ENCODE data around the gene MSL3B.

DNA sequence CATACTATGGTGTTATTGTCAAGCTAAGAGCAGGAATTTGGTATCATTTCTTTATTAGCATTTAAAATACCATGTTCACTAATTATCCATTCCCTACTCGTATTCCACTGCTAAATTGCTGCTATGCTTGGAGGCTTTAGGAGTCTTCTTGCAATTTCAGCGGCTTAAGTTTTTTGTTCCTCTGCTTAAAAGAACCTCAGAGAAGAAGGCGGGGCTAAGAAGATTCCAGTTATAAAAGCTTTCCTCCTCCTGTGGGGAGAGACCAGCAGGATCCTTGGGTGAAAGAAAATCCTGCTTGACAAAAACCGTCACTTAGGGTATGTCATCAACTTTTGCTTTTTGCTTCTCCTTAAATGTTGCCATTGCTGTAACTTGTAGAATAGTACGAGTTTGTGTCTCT lies 48.9 kb upstream of the MSL3B start, which contains the start of gene TRPM8:
- TF ChIP-seq, protein P1, sequence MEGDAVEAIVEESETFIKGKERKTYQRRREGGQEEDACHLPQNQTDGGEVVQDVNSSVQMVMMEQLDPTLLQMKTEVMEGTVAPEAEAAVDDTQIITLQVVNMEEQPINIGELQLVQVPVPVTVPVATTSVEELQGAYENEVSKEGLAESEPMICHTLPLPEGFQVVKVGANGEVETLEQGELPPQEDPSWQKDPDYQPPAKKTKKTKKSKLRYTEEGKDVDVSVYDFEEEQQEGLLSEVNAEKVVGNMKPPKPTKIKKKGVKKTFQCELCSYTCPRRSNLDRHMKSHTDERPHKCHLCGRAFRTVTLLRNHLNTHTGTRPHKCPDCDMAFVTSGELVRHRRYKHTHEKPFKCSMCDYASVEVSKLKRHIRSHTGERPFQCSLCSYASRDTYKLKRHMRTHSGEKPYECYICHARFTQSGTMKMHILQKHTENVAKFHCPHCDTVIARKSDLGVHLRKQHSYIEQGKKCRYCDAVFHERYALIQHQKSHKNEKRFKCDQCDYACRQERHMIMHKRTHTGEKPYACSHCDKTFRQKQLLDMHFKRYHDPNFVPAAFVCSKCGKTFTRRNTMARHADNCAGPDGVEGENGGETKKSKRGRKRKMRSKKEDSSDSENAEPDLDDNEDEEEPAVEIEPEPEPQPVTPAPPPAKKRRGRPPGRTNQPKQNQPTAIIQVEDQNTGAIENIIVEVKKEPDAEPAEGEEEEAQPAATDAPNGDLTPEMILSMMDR (IDR thresholded peaks at IDR 0.05; ENCODE audit: low read depth, low read length), result no peak
- no peak for TF ChIP-seq EZH2phosphoT487 (IDR thresholded peaks at IDR 0.05; ENCODE audit: low read depth)
